Non-pigmented ciliary epithelial cell (primary cell): ENCODE data around the gene MATR3.
"Not testable (repeated sequence)": the region's sequence is repeated elsewhere in the genome, so short reads cannot be mapped to it uniquely, and the experiment has no call there.

Experiments used
- DNase-seq: peaks from one replicate; pipeline ENCODE4 v3.0.0-alpha.2; 2010; ENCODE audit warnings: low read depth

The MATR3 gene

GRCh38 chr5:139354186-139354585, 60.6 kb downstream of the MATR3 start:
- DNase-seq: no peak

GRCh38 chr5:139355900-139356299, 62.4 kb downstream of the MATR3 start:
- not testable (repeated sequence) for DNase-seq

- no peak for DNase-seq
These were observed 64.5 kb downstream of the MATR3 start for GRCh38 chr5:139358064-139358463.

DNA sequence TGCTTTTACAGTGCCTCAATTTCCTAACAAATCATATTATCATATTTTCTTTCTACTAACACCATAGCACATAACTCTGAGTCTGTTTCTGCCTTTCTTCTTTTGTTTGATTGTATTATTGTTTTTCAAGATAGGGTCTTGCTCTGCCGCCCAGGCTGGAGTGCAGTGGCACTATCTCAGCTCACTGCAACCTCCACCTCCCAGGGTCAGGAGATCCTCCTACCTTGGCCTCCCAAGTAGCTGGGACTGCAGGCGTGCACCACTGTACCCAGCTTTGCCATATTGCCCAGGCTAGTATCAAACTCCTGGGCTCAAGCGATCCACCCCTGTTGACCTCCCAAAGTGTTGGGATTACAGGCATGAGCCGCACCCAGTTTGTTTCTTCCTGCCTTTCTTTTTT, 66.8 kb downstream of the MATR3 start:
- DNase-seq: no peak

DNA sequence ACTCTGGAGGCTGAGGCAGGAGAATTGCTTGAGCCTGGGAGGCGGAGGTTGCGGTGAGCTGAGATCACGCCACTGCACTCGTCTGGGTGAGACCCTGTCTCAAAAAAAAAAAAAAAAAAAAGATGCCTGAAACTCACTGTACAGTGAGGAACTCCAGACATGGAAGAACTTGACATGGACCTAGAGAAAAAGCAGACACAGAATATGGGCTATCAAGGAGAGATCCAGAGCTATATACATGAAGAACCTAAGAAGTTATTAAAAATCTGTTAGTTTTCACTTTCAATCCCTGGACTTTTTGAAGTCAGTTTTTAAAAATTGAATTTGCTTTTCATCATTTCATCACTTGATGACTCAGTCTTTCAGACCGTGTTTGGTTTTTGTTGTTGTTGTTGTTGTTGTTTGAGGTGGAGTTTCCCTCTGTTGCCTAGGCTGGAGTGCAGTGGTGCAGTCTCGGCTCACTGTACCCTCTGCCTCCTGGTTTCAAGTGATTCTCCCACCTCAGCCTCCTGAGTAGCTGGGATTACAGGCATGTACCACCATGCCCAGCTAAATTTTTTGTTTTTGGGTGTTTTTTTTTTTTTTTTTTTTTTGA, 68.4 kb downstream of the MATR3 start:
- DNase-seq: no peak

- no peak for DNase-seq
These were observed 70.4 kb downstream of the MATR3 start for GRCh38 chr5:139363937-139364336.

- no peak for DNase-seq
These were observed 70.9 kb downstream of the MATR3 start for GRCh38 chr5:139364466-139364865.

DNA sequence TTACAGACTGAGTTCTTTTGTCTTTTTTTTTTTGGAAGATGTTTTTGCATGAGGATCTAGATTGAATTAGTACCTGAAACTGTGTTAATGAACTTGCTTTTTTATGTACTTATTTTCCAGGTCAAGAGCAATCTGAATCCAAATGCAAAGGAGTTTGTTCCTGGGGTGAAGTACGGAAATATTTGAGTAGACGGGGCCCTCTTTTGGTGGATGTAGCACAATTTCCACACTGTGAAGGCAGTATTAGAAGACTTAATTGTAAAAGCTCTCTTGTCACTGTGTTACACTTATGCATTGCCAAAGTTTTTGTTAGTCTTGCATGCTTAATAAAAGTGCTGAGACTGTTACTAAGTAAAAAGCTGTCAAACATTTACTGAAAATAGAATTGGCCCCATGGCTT, 75.1 kb downstream of the MATR3 start:
- DNase-seq: no peak

- DNase-seq: peak; percentile 50
These were observed 75.6 kb downstream of the MATR3 start for GRCh38 chr5:139369181-139369580.

- no peak for DNase-seq
These were observed 78.2 kb downstream of the MATR3 start for GRCh38 chr5:139371482-139372435.

DNA sequence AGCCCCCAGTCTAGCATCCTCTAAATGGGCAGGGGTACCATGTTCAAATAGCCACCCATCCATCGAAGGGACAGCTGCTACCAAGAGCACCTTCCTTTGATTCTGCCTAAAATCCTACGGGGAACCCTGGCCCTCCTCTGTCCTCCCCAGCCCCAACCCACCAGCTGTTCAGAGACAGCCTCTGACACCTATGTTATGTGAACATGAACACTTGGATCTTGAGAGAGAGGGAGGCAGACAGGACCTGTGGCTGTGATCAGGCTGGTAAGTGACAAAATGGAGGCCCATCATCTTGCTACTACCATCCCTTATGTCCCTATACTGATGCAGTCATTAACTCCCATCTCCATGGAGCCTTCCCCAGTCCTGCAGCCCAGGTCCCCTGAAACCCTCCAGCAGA, 81.4 kb downstream of the MATR3 start:
- DNase-seq: no peak

GRCh38 chr5:139376364-139376763, 82.8 kb downstream of the MATR3 start:
- no peak for DNase-seq

DNA sequence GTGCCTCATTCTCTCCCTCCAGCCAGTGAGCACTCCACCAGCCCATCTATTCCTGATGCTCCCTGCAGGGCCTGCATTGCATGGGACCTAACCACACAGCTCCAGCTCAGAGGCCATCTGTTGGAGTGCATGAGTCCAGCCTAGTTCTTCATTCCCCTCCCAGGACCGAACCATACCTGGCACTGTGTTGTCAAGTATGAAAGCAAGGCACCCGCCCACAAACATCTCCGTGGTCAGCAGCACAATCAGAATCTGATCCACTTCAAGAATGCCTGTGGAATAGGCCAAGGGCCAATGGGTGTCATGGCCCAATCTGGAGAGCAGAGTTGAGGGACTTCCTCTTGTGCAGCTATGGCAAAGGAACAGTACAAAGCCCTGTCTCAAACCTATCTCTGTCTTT, 83.7 kb downstream of the MATR3 start:
- no peak for DNase-seq

GRCh38 chr5:139378101-139378825, 84.7 kb downstream of the MATR3 start:
- no peak for DNase-seq

- DNase-seq: no peak
These were observed 85.4 kb downstream of the MATR3 start for GRCh38 chr5:139378941-139379361.

DNA sequence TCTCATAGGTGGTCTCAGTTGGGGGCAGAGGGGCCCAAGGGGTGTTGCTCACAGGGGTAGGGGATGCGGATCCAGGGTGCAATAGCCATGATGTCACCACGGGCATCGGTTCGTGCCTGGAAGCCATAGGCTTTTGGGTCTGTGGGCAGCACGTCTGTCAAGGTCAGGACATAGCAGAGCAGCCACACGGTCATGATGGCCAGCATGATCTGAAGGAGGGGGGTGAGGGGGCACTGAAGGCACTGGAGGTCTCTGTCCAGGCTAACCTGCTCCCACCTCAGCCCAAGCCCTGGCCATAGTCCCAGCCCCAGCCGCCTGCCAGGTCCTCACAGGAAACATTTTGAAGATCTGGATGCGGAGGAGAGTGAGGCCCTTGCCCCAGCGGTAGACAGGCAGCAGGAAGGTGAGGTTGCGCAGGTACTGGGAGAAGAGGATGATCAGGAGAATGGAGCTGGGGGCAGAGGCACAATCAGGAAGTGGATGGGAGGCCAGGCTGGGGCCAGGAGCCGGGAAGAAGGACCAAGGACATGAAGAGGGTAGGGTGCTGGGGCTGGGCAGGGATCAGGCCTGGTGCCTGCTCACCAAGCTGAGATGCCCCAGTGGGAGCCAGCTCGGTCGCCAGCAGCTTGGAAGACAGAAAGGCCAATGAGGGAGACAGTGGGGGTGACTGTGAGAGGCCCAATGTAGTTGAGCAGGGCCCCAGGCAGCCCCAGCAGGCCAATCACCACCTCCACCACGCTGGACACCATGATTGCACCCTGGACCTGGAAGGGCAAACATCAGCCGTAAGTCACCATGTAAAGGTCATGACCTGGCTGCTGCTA, 86.3 kb downstream of the MATR3 start:
- DNase-seq: no peak
